ENCODE measurements around the gene SIL1. TPM values are rescaled to one million over a fixed set of nuclear protein-coding genes. Genes with fewer than 3 reads are reported as not detected.

Gene SIL1
- total RNA-seq, 1 experiment from 2014 or later = 114 TPM

GRCh38 chr5:139210585-139210984, 12.4 kb upstream of the SIL1 start:
- Mint-ChIP-seq H3K27ac (ENCODE audit: low read depth, unreplicated experiment) (no peak overlapping the region), H3K27me3 (ENCODE audit: insufficient read depth, unreplicated experiment) (no peaks in the 10 kb centered on the region), H3K36me3 (ENCODE audit: insufficient read depth, unreplicated experiment) (no peaks in the 10 kb centered on the region), H3K4me1 (ENCODE audit: insufficient read depth, unreplicated experiment) (no peaks in the 10 kb centered on the region), H3K4me3 (ENCODE audit: unreplicated experiment) (no peak overlapping the region), H3K9me3 (ENCODE audit: unreplicated experiment) (no peaks in the 10 kb centered on the region)
- POLR2A ChIA-PET = interaction anchor here (0.6 to 3.0 kb wide), 2 partner anchors 13 to 78 kb away, joined by 4 to 13 read pairs; partner anchors contain the start of gene SIL1
- BruUV-seq (replicated peaks) = no TSS peak
- peak; percentile 21 for DNase-seq (ENCODE audit: unreplicated experiment)
- no peak for TF ChIP-seq CTCF (IDR thresholded peaks at IDR 0.05; ENCODE audit: unreplicated experiment)
- CTCF ChIA-PET = interaction anchor here (0.6 kb wide), 1 partner anchor 52 kb away, joined by 3 read pairs; no protein-coding TSS in a partner anchor
- intact Hi-C loops (cut with micrococcal nuclease) = no loop called here

GRCh38 chr5:139207297-139208000, 9.3 kb upstream of the SIL1 start:
- H3K27me3 Mint-ChIP-seq (ENCODE audit: insufficient read depth, unreplicated experiment) = no peaks in the 10 kb centered on the region
- H3K4me1 Mint-ChIP-seq (ENCODE audit: insufficient read depth, unreplicated experiment) = no peaks in the 10 kb centered on the region
- BruUV-seq (replicated peaks) = no TSS peak
- POLR2A ChIA-PET = interaction anchor here (0.5 to 2.6 kb wide), 4 partner anchors 9 to 294 kb away, joined by 3 to 23 read pairs (median 3); partner anchors contain the start of gene SIL1
- H3K9me3 Mint-ChIP-seq (ENCODE audit: unreplicated experiment) = no peaks in the 10 kb centered on the region
- no peak for TF ChIP-seq CTCF (IDR thresholded peaks at IDR 0.05; ENCODE audit: unreplicated experiment)
- H3K27ac Mint-ChIP-seq (ENCODE audit: low read depth, unreplicated experiment) = no peak overlapping the region
- CTCF ChIA-PET = interaction anchor here (0.6 to 2.1 kb wide), 2 partner anchors 20 to 418 kb away, joined by 4 to 5 read pairs; no protein-coding TSS in a partner anchor
- intact Hi-C loops (cut with micrococcal nuclease) = no loop called here
- no peak for DNase-seq (ENCODE audit: unreplicated experiment)
- no peaks in the 10 kb centered on the region for H3K36me3 Mint-ChIP-seq (ENCODE audit: insufficient read depth, unreplicated experiment)
- H3K4me3 Mint-ChIP-seq (ENCODE audit: unreplicated experiment) = no peak overlapping the region

- no peak overlapping the region for H3K27ac Mint-ChIP-seq (ENCODE audit: low read depth, unreplicated experiment)
- intact Hi-C loops (cut with micrococcal nuclease) = no loop called here
- CTCF ChIA-PET = interaction anchor here (0.8 to 1.2 kb wide), 2 partner anchors 12 to 22 kb away, joined by 3 read pairs; no protein-coding TSS in a partner anchor
These were observed 7.4 kb upstream of the SIL1 start for GRCh38 chr5:139205586-139205985.

GRCh38 chr5:139205124-139205523, 7.0 kb upstream of the SIL1 start:
- Mint-ChIP-seq H3K27ac (ENCODE audit: low read depth, unreplicated experiment) (no peak overlapping the region), H3K4me1 (ENCODE audit: insufficient read depth, unreplicated experiment) (no peaks in the 10 kb centered on the region), H3K27me3 (ENCODE audit: insufficient read depth, unreplicated experiment) (no peaks in the 10 kb centered on the region), H3K9me3 (ENCODE audit: unreplicated experiment) (no peaks in the 10 kb centered on the region), H3K4me3 (ENCODE audit: unreplicated experiment) (no peak overlapping the region), H3K36me3 (ENCODE audit: insufficient read depth, unreplicated experiment) (no peaks in the 10 kb centered on the region)
- intact Hi-C loops (cut with micrococcal nuclease) = no loop called here
- ChIA-PET POLR2A (no interaction called here), CTCF (no interaction called here)
- DNase-seq (ENCODE audit: unreplicated experiment) = no peak
- TF ChIP-seq CTCF (IDR thresholded peaks at IDR 0.05; ENCODE audit: unreplicated experiment) = no peak
- BruUV-seq (replicated peaks) = no TSS peak

More at GRCh38 chr5:139205586-139205985, 7.4 kb upstream of the SIL1 start:
- no peak for DNase-seq (ENCODE audit: unreplicated experiment)
- no peaks in the 10 kb centered on the region for H3K27me3 Mint-ChIP-seq (ENCODE audit: insufficient read depth, unreplicated experiment)
- H3K36me3 Mint-ChIP-seq (ENCODE audit: insufficient read depth, unreplicated experiment) = no peaks in the 10 kb centered on the region
- POLR2A ChIA-PET = no interaction called here
- no peaks in the 10 kb centered on the region for H3K4me1 Mint-ChIP-seq (ENCODE audit: insufficient read depth, unreplicated experiment)
- H3K4me3 Mint-ChIP-seq (ENCODE audit: unreplicated experiment) = no peak overlapping the region
- no peak for TF ChIP-seq CTCF (IDR thresholded peaks at IDR 0.05; ENCODE audit: unreplicated experiment)
- H3K9me3 Mint-ChIP-seq (ENCODE audit: unreplicated experiment) = no peaks in the 10 kb centered on the region
- no TSS peak for BruUV-seq (replicated peaks)

Measured in MCF 10A (cell line).